SHP77 (cell line): Measurements from ENCODE around the gene SMAD3.

Experiments
- DNase-seq, 2 experiments: peaks; one replicate each; lab custom pipeline; 2025; lab: John Stamatoyannopoulos, UW

Gene SMAD3

DNA sequence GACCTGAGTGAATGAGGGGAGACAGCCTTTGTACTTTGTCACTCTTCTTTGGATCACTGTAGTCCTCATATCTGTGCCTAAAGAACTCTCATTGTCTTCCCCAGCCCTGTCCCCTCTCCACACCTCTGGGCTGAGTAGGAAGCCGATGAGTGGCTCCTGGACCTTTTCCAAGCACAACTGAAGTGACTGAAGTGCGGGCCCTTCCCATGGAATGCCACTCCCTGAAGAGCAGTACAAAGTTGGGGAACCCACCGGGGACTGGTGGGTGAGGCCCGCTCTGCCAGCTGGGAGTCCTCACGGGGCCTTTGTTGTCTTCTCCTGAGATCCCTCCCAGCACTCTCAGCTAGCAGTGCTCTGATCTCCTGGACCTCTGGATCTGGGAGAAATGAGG, 99.0 kb downstream of the SMAD3 start:
- no peak for DNase-seq

DNA sequence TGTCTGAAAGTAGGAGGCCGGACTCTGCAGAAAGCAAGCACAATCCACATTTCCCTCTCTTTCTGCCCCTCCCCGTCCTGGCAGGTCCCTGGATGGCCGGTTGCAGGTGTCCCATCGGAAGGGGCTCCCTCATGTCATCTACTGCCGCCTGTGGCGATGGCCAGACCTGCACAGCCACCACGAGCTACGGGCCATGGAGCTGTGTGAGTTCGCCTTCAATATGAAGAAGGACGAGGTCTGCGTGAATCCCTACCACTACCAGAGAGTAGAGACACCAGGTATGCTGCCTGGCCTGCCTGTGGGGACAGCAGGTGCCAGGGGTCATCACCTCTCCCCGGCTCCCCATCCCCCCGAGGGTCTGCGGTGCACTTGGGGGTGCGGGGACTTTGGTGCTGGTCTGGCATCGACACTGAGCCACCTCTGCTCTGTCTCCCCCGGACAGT, 99.4 kb downstream of the SMAD3 start:
- DNase-seq, result no peak

DNA sequence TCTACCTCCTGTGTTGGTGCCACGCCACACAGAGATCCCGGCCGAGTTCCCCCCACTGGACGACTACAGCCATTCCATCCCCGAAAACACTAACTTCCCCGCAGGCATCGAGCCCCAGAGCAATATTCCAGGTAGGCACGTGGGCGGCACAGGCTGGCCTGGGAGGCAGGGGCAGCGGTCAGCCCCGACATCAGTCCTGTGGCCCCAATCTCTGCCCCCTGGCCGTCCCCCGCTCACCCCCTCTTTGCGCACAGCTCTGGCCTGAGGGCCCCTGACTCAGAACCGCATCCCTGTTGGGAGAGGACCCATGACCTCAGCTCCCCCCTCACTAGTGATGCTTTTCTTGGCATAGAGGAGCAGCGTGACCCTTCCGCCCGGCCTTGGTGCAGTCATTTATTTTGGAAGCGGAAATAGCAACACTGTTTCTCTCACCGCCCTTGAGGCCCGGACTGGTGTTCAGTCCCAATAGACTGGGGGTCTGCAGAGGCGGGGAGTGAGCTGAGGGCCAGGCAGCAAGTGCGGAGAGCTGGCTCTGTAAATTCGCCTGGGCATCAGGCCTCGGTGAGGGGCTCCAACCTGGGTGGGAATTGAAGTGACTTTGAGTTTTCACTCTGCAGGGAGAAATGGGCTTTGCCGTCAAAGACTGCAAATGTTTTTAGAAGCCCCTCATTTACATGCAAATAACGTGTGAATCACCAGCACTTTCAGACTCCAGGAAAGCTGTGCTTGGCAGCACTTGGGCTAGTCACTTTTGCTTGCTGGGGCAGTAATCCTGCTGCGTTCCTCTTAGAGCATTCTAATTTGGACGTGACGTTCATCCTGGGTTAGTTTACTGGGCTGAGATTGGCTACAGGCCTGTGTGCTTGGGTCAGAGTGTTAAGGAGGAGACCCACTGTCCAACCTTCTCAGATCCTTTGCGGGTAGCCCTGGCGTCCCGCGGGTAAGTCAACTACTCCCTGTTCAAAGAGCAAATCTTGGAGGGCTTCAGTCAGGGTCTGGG, 100.2 kb downstream of the SMAD3 start:
- DNase-seq, result no peak

DNA sequence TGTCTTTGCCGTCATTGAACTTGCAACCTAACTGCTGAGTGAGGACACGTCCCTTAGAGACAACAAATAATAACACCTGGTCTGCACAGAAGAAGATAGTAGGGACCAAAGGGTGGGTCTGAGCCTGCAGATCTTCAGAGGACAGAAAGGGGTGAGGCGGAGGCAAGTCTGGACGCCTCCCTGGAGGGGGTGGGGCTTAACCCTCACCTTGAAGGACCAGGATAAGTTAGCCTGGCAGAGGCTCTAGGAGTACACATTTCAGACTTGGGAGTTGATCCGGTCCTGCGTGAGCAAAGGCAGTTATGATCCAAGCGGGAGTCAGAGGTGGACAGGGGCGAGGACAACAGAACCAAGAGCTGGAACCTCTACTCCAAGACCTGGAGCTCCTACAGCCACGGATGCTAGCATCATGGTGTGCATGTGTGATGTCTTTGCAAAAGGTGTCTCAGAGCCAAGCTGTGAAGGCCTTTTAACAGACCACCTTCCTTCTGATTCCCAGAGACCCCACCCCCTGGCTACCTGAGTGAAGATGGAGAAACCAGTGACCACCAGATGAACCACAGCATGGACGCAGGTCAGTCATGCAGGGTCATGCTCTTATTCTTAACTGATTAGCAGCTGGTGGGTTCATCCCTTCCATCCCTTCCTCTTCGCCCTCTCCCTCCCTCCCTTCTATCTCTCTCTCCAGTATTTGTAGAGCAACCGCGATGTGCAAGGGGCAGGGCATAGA, 101.0 kb downstream of the SMAD3 start:
- no peak for DNase-seq

DNA sequence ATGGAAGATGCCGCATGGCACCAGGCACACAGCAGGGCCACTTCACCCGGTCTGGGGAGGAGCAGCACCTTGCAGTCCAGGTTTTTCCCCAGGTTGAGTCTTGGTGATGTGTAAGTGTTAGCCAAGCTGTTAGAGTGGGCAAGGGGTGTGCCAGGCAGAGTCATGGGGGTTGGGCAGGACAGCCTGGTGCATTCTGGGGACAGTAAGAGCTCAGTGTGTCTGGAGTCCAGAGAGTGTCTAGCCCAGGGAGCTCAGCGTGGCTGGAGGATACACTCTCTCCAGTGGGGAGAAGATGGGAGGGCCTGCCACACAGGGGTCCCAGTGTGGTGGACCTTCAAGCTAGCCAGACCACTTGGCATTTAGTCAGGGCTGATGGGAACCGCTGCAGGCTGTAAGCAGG, 101.7 kb downstream of the SMAD3 start:
- DNase-seq, result no peak

DNA sequence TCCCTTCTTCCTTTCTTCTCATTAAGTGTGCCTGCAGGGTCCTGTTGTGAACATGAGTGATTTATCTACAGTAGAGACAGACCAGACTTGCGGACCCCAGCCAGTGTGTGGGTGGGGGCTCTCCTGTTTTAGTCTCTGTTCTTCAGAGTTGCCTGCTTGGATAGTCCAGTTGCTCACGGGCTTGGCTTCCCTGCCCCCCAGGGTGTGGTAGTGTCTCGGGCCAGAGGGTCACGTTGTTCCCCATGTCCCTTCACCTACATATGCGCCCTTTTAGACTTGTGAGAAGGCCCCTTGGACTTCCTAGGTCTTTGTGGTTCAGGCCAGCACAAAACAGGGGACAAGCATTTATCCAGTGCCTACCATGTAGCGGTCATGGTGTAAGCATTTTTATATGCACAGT, 103.3 kb downstream of the SMAD3 start:
- no peak for DNase-seq

DNA sequence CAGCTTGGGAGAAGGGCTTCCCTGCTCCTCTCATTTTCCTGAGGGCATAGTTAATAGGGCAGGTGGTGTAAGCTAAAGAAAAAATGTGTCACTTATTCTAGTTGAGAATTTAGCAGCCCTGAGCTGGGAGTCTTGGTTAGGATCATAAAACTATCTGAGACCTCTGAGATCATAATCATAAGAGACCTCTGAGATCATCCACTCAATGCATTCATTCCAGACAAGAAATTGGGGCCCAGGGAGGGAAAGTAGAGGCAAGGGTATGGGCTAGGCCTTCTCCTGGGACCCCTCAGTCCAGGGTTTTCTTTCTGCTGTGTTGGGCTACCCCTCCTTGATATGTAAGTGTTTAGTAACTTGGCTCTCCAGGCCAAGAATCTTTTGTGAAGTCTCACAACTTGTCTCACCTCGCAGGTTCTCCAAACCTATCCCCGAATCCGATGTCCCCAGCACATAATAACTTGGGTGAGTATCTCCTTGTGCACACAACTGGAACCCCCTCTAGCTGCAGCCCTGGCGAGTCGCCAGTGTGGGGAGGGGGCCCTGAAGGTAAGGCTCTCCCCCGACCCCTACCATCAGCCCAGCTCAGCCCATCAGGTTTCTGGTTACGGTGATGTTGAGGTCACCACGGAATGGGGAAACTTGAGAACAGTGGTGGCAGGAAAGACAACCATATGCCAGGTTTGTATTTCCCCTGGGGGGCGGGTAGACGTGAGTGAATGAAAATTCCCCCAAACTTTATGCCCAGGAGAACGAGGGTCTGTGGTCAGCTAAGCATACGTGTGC, 104.9 kb downstream of the SMAD3 start:
- DNase-seq, result no peak

DNA sequence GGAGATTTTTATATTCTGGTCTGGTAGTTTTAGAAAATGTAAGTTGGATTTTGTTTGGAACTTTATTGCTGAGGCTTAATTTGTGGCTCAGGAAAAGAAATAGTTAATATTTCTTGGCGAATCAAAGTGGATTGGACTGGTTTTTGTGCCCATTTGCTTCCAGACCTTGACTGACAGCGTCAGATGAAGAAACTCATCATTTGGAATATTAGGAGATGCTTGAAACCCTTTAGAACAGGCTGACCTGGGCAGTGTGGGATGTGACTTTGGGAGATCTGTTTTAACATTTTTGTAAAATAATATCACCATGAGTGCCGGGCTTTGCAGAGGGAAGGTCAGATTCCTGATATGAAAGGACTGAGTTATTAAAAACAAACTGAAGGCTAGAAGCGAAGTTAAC, 106.1 kb downstream of the SMAD3 start:
- DNase-seq, result no peak

DNA sequence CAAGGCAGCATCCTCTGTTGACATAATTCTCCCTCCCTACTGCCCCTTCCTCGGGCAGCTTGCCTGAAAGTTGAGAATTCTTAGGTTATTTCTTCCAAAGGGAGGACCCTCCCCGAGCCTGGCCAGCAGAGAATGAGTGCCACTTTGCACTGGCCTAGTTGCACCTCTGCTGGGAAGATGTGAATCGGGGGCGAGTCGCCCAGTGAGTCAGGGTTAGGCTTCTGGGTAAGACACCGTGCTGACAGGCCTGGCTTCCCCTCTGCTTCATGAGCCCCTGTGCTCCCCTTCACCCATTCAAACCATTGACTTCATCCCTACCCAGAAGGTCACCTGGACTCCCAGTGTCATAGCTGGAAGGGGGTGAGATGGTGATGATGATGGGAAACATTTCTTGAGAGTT, 106.8 kb downstream of the SMAD3 start:
- no peak for DNase-seq

DNA sequence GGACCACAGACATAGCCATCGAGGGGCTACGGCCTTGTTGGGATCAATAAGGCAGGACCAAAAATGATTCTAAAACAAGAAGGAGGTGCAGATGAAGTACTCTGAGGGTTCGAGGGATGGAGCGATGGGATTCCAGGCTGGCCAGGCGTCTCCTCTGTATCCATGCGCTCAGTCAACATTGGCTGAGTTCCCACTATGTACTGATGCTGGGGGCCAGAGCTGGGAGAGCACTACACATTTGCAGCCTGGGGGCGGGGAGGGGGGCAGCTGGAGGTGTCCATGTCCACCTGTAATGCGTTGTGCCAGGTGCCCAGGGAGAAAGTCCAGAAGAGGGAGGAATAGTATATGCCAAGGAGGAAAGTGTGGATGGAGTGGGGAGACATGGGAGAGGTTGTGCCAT, 107.6 kb downstream of the SMAD3 start:
- no peak for DNase-seq

DNA sequence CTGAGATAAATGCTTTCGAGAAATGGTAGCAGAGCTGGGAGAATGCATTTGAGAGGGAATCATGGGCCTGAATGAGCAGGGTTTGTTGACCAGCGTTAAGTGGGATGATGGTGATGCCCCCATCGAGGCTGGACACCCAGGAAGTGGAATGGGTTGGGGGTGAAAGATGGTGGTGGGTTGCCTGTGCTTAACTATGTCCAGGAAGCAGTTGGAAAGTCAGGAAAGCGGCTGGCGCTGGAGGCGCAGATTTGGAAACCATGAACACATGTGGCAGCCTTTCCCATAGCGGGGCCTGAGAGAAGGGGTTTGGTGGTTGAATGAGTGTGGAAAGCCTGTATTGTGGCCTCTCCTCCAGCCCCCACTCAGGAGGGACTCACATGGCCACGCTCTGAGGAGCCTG, 108.4 kb downstream of the SMAD3 start:
- no peak for DNase-seq

DNA sequence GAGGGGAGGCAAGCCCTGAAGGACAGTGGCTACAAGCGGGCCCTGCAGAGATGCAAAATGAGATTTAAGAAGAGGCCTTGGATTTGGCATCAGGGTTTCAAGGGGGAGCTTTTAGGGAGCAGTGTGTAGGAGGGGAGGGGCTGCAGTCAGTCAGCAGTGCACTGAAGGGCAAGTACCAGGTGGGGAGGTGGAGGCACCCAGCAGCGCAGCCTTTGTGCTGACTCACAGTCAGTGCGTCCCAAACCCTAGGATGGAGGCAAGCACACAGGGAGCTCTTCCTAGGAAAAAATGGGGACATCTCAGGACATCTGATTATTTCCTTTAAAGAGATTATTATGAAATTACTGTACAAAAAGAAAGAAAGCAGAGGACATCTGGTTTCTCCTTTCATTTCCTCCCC, 109.0 kb downstream of the SMAD3 start:
- DNase-seq, result no peak

DNA sequence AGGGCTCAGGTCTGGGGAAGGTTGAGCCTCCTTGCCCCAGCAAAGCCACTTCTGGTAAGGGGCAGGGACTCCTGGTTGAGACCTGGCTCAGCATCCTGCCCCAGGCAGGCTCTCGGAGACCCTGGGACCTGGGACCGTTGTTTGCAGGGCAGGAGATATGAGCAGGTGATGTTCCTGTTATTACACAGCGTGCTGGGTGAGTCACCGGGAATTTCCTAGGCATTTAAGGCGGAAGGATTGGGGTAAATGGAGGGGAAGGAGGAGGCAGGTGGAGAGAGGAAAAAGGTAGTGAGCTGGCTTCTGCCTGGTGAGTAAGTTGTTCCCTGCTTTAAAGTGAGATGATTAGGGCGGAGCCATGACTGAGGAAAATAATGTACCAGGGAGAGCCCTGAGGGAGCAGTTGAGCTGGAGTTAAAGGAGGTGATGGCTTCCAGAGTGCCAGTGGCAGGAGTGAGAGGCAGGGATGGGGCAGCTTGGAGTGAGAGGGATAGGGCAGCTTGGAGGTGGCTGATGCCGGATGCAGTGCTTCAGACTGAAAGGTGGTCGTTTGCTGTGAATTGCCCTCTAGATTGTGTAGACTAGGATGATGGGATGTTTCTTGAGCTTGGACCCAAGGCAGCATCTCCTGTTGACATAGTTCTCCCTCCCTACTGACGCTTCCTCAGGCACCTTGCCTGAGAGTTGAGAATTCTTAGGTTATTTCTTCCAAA, 109.6 kb downstream of the SMAD3 start:
- peak in 1 of 2 experiments; percentile 38 for DNase-seq

DNA sequence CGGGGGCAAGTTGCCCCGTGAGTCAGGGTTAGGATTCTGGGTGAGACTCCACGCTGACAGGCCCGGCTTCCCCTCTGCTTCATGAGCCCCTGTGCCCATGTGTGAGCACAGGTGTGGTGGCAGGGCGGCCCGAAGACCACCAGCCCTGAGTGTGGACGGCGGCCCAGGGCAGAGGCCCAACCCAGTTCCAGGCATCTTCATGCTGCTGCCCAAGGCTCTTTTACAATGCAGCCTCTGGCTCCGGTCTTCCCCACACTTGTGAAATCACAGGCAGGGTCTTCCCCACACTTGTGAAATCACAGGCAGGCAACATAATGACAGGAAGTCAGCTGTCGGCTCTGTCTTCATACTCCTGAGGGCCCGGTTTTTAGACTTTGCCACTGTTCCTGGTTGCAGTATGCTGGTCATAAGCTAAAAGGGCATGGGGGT, 110.3 kb downstream of the SMAD3 start:
- DNase-seq, result no peak

DNA sequence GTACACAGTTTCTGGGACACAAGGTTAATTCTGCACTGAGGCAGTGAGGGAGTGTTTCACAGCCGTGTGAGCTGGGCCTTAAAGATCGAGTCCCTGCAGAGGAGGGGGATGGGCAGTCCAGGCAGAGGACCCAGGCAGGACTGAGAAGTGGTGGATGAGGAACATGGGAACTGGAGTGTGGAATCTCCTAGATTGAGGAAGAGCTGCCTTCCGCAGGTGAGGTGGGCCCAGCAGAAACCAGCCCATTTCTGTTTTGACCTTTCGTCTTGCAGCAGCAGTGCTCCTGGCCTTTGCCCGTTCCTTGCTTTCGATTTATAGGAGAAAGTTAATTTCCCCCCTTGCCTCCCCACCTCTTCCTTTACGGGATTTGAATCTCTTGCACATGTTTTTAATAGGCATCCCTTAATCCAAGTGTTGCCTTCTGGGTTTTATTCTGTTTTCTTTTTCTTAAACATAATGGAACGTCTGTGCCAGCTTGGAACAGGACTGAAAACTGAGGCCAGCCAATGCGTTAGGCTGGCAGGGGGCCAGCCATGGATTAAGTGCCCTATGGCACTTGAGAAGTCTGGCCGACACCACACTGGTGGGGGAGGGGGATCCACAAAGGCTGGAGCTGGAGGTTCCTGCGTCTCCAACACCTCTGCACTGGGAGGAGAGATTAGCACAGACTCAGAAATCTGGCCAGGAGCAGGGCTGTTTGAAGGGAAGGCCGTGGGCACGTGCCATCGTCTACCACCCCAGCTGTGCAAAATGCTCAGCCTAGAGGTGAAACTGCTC, 111.0 kb downstream of the SMAD3 start:
- DNase-seq, result peak in 1 of 2 experiments; percentile 43

DNA sequence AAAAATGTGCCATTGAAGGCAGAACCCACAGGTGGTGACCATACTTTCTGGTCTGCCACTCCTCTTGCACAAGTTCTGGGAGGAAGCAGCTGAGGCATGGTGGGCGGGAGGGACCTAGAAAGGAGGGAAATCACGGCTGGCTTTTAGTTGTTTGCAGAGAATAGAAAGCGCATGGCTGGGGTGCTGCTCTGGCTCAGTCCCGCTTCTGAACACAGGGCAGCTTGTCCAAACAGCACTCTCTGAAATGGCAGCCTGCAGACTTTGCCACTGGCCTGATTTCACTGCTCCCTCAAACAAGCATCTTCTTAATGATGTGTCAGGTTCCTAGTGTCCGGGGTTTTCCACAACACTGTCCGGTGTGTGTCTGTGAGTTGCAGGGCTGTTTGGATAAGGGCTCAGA, 112.3 kb downstream of the SMAD3 start:
- no peak for DNase-seq

DNA sequence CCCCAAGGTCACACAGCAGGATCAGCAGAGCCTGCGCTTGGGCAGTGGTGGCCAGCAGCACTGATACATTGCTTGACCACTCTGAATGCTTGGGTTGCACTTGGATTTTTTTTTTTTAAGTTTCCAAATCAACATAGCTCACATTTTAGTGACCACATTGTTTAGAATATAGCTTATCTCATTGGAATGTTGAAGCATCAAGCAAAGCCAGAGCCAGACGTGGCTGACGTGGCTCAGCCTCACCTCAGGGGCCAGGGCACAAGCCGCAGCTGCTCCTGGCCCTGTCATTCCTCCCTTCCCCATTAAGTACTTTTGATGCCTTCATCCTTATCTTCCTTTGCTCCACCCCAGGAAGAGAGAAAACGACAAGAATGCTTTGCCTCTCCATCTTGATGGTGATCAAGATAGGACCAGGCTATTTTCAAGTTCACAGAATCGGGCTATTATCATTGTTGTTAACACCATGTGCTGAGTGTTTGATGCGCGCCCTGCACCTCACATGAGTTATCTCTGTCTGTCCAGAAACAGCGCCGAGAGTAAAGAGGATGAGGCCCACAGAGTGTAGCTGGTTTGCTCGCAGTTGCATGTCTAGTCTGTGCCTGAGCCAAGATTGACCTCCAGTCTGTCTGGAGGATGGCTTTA, 113.3 kb downstream of the SMAD3 start:
- DNase-seq, result no peak

DNA sequence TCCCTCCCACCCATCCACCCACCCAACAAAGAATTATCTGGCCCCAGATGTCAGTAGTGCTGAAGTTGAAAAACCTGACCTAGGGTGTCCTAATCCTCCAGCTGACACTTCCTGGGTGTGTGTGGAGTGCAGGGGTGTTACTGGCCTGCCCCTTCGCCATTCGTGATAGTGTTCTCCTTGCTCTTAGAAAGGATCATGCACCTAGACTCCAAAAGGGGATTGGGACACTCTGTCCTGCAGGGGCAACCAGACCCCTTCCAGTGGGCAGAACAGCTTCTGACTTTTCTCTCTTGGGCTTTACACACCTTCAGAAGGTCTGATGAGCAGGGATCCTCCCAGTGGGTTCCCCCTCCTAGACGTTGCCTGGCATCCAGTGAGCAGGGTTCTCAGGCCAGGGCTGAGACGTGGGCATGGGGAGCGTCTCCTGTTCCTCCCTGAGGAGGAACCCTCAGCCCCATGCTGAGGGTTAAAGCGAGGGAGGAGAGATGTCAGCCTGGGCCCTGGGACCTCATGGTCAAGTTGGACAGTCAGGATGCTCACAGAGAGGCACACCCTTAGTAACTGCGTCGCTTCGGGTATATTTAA, 114.1 kb downstream of the SMAD3 start:
- DNase-seq, result no peak

DNA sequence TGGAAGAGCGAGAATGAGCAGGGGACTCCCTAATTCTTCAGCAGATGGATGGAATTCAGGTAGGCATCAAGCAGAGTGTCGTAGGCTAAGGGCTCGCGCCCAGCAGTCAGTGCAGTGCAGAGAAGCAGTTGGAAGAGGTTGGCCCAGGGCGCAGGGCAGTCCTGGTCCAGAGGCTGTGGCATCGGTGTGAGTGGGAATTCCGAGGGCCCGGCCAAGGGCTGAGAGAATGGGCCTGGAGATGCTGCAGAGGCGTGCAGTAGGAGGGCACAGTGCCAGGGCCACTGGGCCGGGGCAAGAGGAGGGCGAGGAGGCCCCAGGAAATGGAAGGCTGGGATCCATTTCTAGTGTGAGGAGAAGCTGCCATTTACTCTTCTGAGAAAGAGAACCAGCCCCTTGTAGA, 114.6 kb downstream of the SMAD3 start:
- DNase-seq, result no peak
